ENCODE data around the gene SETD3. TPM values are rescaled to one million over a fixed set of nuclear protein-coding genes. Genes with fewer than 3 reads are reported as not detected.

SETD3 gene
- total RNA-seq, 1 donor from 2014 or later, result 54.2 TPM

DNA sequence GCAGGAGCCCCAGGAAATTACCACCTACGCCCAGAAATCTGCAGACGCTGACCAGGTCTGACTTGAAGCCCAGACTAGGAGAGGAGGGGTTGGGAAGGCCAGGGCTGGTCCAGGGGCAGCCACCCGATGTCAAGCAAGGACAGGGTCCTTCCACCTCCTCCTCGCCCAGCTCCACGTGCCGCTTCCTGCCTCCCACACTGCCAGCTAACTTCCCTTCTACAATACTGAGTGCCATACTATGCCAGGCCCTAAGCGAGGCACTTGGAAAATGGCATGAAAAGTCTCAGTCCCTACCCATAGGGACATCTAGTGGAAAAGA is 71.7 kb downstream of the SETD3 start:
- no peak overlapping the region for H3K4me3 Mint-ChIP-seq (ENCODE audit: unreplicated experiment)
- H3K9me3 Mint-ChIP-seq (ENCODE audit: low read depth), result no peaks in the 10 kb centered on the region
- TF ChIP-seq, protein P1, sequence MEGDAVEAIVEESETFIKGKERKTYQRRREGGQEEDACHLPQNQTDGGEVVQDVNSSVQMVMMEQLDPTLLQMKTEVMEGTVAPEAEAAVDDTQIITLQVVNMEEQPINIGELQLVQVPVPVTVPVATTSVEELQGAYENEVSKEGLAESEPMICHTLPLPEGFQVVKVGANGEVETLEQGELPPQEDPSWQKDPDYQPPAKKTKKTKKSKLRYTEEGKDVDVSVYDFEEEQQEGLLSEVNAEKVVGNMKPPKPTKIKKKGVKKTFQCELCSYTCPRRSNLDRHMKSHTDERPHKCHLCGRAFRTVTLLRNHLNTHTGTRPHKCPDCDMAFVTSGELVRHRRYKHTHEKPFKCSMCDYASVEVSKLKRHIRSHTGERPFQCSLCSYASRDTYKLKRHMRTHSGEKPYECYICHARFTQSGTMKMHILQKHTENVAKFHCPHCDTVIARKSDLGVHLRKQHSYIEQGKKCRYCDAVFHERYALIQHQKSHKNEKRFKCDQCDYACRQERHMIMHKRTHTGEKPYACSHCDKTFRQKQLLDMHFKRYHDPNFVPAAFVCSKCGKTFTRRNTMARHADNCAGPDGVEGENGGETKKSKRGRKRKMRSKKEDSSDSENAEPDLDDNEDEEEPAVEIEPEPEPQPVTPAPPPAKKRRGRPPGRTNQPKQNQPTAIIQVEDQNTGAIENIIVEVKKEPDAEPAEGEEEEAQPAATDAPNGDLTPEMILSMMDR (IDR thresholded peaks at IDR 0.05), result no peak
- H3K36me3 Mint-ChIP-seq (ENCODE audit: low read depth), result peaks cover 20% of the 10 kb centered on the region
- peaks cover 11% of the 10 kb centered on the region for H3K4me1 Mint-ChIP-seq (ENCODE audit: low read depth)
- H3K27ac Mint-ChIP-seq (ENCODE audit: unreplicated experiment), result no peak overlapping the region
- DNase-seq (ENCODE audit: low spot score), result no peak
- no peaks in the 10 kb centered on the region for H3K27me3 Mint-ChIP-seq (ENCODE audit: low read depth)

DNA sequence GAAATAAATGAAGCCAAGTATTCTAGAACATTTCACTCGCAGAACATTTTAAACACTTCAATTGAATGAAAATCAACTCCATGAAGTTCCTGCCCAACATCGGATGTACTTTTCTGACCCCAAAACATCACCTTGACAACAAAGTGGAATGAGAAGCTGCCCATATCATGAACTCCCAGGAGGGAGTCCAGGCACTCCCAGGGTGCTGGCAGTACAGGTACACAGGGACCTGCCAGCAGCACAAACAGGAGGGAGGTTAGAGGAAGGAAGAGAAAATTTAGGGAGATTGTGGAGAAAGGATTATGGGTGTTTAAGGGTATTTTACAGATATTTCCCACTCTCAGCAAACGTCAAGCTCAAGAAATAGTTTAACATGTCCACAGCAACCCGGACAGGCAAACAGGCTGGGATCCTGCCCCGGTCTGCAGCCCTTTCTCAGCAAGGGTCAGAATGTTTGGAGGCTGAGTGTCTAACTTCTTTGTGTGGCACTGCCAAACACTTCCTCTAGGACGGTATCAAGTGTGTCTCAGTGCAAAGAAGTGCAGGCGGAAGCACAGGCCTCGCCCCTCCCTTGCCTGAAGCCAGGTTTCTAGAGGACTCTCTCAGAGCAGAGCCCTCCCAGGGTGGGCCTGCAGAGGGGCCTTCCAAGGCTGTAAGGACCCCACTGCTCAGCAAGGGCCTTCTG is 72.2 kb downstream of the SETD3 start:
- Mint-ChIP-seq H3K4me1 (ENCODE audit: low read depth) (peaks cover 11% of the 10 kb centered on the region), H3K9me3 (ENCODE audit: low read depth) (no peaks in the 10 kb centered on the region), H3K36me3 (ENCODE audit: low read depth) (peaks cover 20% of the 10 kb centered on the region), H3K4me3 (ENCODE audit: unreplicated experiment) (no peak overlapping the region), H3K27ac (ENCODE audit: unreplicated experiment) (no peak overlapping the region), H3K27me3 (ENCODE audit: low read depth) (no peaks in the 10 kb centered on the region)
- no peak for DNase-seq (ENCODE audit: low spot score)
- TF ChIP-seq, protein P1 (IDR thresholded peaks at IDR 0.05), result no peak

DNA sequence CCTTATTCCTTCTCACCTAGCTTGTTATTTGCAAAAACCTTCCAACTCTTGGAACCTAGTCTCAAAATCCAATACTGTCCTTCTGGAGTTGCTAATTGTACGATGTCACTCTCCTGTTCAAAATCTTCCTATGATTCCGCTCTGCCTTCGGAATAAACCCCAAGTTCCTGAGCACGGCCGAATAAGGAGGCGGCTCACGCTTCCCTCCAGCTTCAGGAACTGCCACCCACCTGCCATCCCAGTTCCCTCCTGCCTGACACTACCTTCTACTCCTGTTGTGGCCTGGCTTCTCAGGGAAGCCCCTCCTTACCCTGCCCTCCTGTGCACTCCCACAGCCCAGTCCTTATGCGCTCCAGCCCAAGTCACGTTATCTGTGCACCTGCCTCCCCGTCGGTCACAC is 73.2 kb downstream of the SETD3 start:
- TF ChIP-seq, protein P1 (IDR thresholded peaks at IDR 0.05), result no peak
- Mint-ChIP-seq H3K36me3 (ENCODE audit: low read depth) (peaks cover 23% of the 10 kb centered on the region), H3K27ac (ENCODE audit: unreplicated experiment) (no peak overlapping the region), H3K4me1 (ENCODE audit: low read depth) (peaks cover 7% of the 10 kb centered on the region), H3K9me3 (ENCODE audit: low read depth) (no peaks in the 10 kb centered on the region), H3K27me3 (ENCODE audit: low read depth) (no peaks in the 10 kb centered on the region), H3K4me3 (ENCODE audit: unreplicated experiment) (no peak overlapping the region)
- no peak for DNase-seq (ENCODE audit: low spot score)

DNA sequence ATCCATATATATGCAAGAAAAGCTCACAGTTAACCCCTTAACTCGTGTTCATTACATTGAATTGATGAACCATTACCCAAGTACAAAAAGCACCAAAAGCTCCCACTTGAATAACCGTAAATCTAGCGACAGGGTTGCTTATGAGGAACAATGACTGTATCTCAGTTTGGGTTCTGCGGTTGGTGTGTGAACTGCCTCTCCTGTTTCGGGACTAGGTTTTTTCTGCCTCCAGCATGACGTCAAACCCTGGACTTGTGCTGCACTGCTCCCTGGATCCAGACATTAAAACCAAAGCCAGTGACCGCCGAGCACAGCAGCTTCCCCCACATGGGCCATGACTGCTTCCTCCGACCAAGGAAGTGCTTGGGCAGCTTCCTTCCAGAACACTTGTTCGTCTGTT is 77.7 kb downstream of the SETD3 start:
- Mint-ChIP-seq H3K4me3 (ENCODE audit: unreplicated experiment) (no peak overlapping the region), H3K36me3 (ENCODE audit: low read depth) (peaks cover 33% of the 10 kb centered on the region), H3K27ac (ENCODE audit: unreplicated experiment) (no peak overlapping the region), H3K27me3 (ENCODE audit: low read depth) (no peaks in the 10 kb centered on the region), H3K4me1 (ENCODE audit: low read depth) (no peaks in the 10 kb centered on the region), H3K9me3 (ENCODE audit: low read depth) (no peaks in the 10 kb centered on the region)
- DNase-seq (ENCODE audit: low spot score), result no peak
- TF ChIP-seq, protein P1 (IDR thresholded peaks at IDR 0.05), result no peak

DNA sequence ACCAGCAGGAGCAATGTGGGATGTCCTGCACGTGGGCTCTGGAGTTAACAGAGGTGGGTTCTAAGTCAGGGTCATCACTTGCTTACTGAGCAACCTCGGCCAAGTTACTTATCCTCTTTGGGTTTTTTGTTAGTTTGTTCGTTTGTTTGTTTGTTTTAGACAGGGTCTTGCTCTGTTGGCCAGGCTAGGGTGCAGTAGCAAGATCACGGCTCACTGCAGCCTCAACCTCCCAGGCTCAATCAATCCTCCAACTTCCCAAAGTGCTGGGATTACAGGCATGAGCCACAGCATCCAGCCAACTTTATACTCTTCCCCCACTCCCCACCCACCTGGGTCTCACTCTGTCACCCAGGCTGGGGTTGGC is 78.4 kb downstream of the SETD3 start:
- no peaks in the 10 kb centered on the region for H3K4me1 Mint-ChIP-seq (ENCODE audit: low read depth)
- H3K36me3 Mint-ChIP-seq (ENCODE audit: low read depth), result peaks cover 31% of the 10 kb centered on the region
- DNase-seq (ENCODE audit: low spot score), result no peak
- H3K27ac Mint-ChIP-seq (ENCODE audit: unreplicated experiment), result no peak overlapping the region
- H3K4me3 Mint-ChIP-seq (ENCODE audit: unreplicated experiment), result no peak overlapping the region
- TF ChIP-seq, protein P1 (IDR thresholded peaks at IDR 0.05), result no peak
- H3K9me3 Mint-ChIP-seq (ENCODE audit: low read depth), result no peaks in the 10 kb centered on the region
- H3K27me3 Mint-ChIP-seq (ENCODE audit: low read depth), result no peaks in the 10 kb centered on the region

Measured in chondrocyte (in vitro differentiated cells).